Measurements from ENCODE around the gene HEXB.
"Not testable (repeated sequence)": the region's sequence is repeated elsewhere in the genome, so short reads cannot be mapped to it uniquely, and the experiment has no call there.

DNA sequence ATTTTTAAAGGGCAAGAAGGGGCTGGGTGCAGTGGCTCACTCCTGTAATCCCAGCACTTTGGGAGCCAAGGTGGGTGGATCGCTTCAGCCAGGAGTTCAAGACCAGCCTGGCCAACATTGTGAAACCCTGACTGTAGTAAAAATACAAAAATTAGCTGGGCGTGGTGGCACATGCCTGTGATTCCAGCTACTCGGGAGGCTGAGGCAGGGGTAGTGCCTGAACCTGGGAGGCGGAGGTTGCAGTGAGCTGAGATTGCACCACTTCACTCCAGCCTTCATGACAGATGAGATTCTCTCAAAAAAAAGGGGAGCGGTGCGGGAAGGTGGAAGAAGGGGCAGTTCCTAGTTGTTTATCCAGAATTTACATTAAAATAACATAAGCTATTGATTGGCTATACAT, 8.6 kb upstream of the HEXB start:
- TF ChIP-seq EZH2 (IDR thresholded peaks at IDR 0.05; ENCODE audit: low read length, missing control alignments) = not testable (repeated sequence)
- TF ChIP-seq, protein P1, sequence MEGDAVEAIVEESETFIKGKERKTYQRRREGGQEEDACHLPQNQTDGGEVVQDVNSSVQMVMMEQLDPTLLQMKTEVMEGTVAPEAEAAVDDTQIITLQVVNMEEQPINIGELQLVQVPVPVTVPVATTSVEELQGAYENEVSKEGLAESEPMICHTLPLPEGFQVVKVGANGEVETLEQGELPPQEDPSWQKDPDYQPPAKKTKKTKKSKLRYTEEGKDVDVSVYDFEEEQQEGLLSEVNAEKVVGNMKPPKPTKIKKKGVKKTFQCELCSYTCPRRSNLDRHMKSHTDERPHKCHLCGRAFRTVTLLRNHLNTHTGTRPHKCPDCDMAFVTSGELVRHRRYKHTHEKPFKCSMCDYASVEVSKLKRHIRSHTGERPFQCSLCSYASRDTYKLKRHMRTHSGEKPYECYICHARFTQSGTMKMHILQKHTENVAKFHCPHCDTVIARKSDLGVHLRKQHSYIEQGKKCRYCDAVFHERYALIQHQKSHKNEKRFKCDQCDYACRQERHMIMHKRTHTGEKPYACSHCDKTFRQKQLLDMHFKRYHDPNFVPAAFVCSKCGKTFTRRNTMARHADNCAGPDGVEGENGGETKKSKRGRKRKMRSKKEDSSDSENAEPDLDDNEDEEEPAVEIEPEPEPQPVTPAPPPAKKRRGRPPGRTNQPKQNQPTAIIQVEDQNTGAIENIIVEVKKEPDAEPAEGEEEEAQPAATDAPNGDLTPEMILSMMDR (conservative IDR thresholded peaks at IDR 0.05 in 1 of 2, IDR thresholded peaks at IDR 0.05 in 1 of 2; ENCODE audit: low read depth in 1 of 2, low read length in 2 of 2) = not testable (repeated sequence)
